HK-2 (cell line): Measurements from ENCODE around the gene FOXO3.
"Not testable (repeated sequence)": the region's sequence is repeated elsewhere in the genome, so short reads cannot be mapped to it uniquely, and the experiment has no call there.

ENCODE experiments used
- DNase-seq: peaks from one replicate; pipeline ENCODE4 v3.0.0-alpha.2; 2018; ENCODE audit not compliant: unreplicated experiment

The FOXO3 gene

GRCh38 chr6:108560463-108561308 lies at the start of gene FOXO3:
Gene FOXO3, plus strand, starts transcription at chr6:108560917. Its CDS starts 292 bp downstream, at chr6:108561209.
- peak; percentile 92 for DNase-seq

- DNase-seq, result no peak
These were observed 41.8 kb upstream of the FOXO3 start for GRCh38 chr6:108518714-108519576.

- DNase-seq, result no peak
These were observed 39.1 kb upstream of the FOXO3 start for GRCh38 chr6:108521616-108522107.

GRCh38 chr6:108523697-108524096 lies 37.0 kb upstream of the FOXO3 start:
- no peak for DNase-seq

GRCh38 chr6:108524528-108525248 lies 36.0 kb upstream of the FOXO3 start:
- no peak for DNase-seq

GRCh38 chr6:108526739-108527174 lies 34.0 kb upstream of the FOXO3 start:
- no peak for DNase-seq

GRCh38 chr6:108528878-108529277 lies 31.8 kb upstream of the FOXO3 start:
- no peak for DNase-seq

- DNase-seq, result no peak
These were observed 29.4 kb upstream of the FOXO3 start for GRCh38 chr6:108531332-108531731.

- DNase-seq, result no peak
These were observed 25.5 kb upstream of the FOXO3 start for GRCh38 chr6:108535114-108535742.

GRCh38 chr6:108535920-108536535 lies 24.7 kb upstream of the FOXO3 start:
- DNase-seq, result not testable (repeated sequence)

- peak; percentile 55 for DNase-seq
These were observed 18.6 kb upstream of the FOXO3 start for GRCh38 chr6:108541843-108542759.

- no peak for DNase-seq
These were observed 17.4 kb upstream of the FOXO3 start for GRCh38 chr6:108543175-108543940.

GRCh38 chr6:108544606-108545005 lies 16.1 kb upstream of the FOXO3 start:
- DNase-seq, result no peak

- no peak for DNase-seq
These were observed 14.4 kb upstream of the FOXO3 start for GRCh38 chr6:108546079-108547049.

- DNase-seq, result no peak
These were observed 11.5 kb upstream of the FOXO3 start for GRCh38 chr6:108549241-108549640.

- no peak for DNase-seq
These were observed 11.0 kb upstream of the FOXO3 start for GRCh38 chr6:108549741-108550140.

- DNase-seq, result no peak
These were observed 10.5 kb upstream of the FOXO3 start for GRCh38 chr6:108550256-108550655.
